HepG2 (cell line): Measurements from ENCODE around the gene CELF4. TPM values are rescaled to one million over a fixed set of nuclear protein-coding genes. Genes with fewer than 3 reads are reported as not detected.
A peak's percentile ranks its signal among the peaks of the same experiment; 100 is the strongest.

Experiments
- ATAC-seq: fragments of 200-7000 bp; cut with Tn5 transposase; 3 replicates; pipeline ENCODE4 v1.9.1; 2020; ENCODE audit warnings: mild to moderate bottlenecking, moderate library complexity
- BruUV-seq: library from RNA; stranded (reverse); fragments of 400-500 nt; replicated peaks from 2 replicates; lab custom pipeline; 2021; lab: Mats Ljungman, UMichigan
- CTCF ChIA-PET: fragments of 300-600 bp; formaldehyde crosslinking; extraction: SDS; loops from one replicate; lab custom pipeline; 2021; ENCODE audit warnings: low total read pairs, inconsistent platforms, low intra/inter-chr PET ratio; lab: Yijun Ruan, JAX
- POLR2A ChIA-PET: fragments of 350-600 bp; sonication (Branson Sonifier 250); formaldehyde crosslinking; loops from one replicate; lab custom pipeline; 2020; ENCODE audit warnings: antibody characterized with exemption, inconsistent platforms; lab: Yijun Ruan, JAX
- DNase-seq: peaks from one replicate; pipeline ENCODE4 v3.0.0-alpha.2; 2015; ENCODE audit warnings: low spot score
- FAIRE-seq: peaks from 3 replicates; lab custom pipeline; 2011; peaks lifted over from hg19 to GRCh38; lab: Jason Lieb, UNC
- H2AFZ ChIP-seq: one replicate; pipeline ENCODE4 v1.6.1; 2011; ENCODE audit warnings: low read length, inconsistent platforms
- H3K27ac ChIP-seq: fragments of 300-600 bp; 3 replicates; pipeline ENCODE4 v1.8.0; 2011; ENCODE audit warnings: mixed run types, mild to moderate bottlenecking, mixed read lengths, low read length, inconsistent platforms; ENCODE audit not compliant: insufficient read depth; ENCODE audit errors: extremely low read length
- H3K27me3 ChIP-seq, 2 experiments: fragments of 200-600 bp in 1 of 2; 2 replicates in 1 of 2; 3 replicates in 1 of 2; pipeline versions ENCODE4 v1.6.0 to v1.8.0; 2011; ENCODE audit warnings: low read length in 2 of 2, mild to moderate bottlenecking in 2 of 2, moderate library complexity in 2 of 2, inconsistent platforms in 1 of 2; ENCODE audit not compliant: insufficient read depth in 2 of 2, control insufficient read depth in 1 of 2
- H3K36me3 ChIP-seq, 2 experiments: fragments of 200-600 bp in 1 of 2; replicated peaks in 1 of 2; 2 replicates in 1 of 2; 3 replicates in 1 of 2; pipeline versions ENCODE4 v1.5.1 to v1.8.0; 2011; ENCODE audit warnings: low read length in 2 of 2, inconsistent platforms in 1 of 2; ENCODE audit not compliant: insufficient read depth in 2 of 2, control insufficient read depth in 1 of 2
- H3K4me1 ChIP-seq: 2 replicates; pipeline ENCODE4 v1.5.1; 2012; ENCODE audit warnings: low read length, inconsistent platforms; ENCODE audit not compliant: insufficient read depth
- H3K4me2 ChIP-seq: 2 replicates; pipeline ENCODE4 v1.6.0; 2011; ENCODE audit warnings: low read depth, low read length, inconsistent platforms
- H3K4me3 ChIP-seq, 3 experiments: fragments of 200-600 bp in 1 of 3; sonication (generic), shearing (Covaris generic) in 1 of 3; replicated peaks in 1 of 3; 2 replicates each; pipeline ENCODE4 v1.5.1; 2011 to 2016; ENCODE audit warnings: low read length in 3 of 3, inconsistent platforms in 2 of 3, low read depth in 2 of 3, mild to moderate bottlenecking in 2 of 3, control low read depth in 1 of 3, mixed read lengths in 1 of 3; ENCODE audit not compliant: insufficient read depth in 1 of 3
- H3K79me2 ChIP-seq: one replicate; pipeline ENCODE4 v1.6.1; 2011; ENCODE audit warnings: low read length, inconsistent platforms; ENCODE audit not compliant: insufficient read depth
- H3K9ac ChIP-seq: 2 replicates; pipeline ENCODE4 v1.6.0; 2011; ENCODE audit warnings: mild to moderate bottlenecking, low read depth, low read length, inconsistent platforms; ENCODE audit not compliant: insufficient read depth
- H3K9me3 ChIP-seq: 2 replicates; pipeline ENCODE4 v1.5.1; 2012; ENCODE audit warnings: mild to moderate bottlenecking, low read length
- H4K20me1 ChIP-seq: 2 replicates; pipeline ENCODE4 v1.6.0; 2011; ENCODE audit warnings: inconsistent platforms, mild to moderate bottlenecking, low read length, moderate library complexity; ENCODE audit not compliant: insufficient read depth
- HNF1B ChIP-seq: sonication (generic); formaldehyde crosslinking; IDR thresholded peaks from 2 replicates; pipeline ENCODE4 v1.5.1; 2020; ENCODE audit warnings: mild to moderate bottlenecking, moderate library complexity, missing genetic modification reagents
- NFATC3 ChIP-seq: sonication (generic); formaldehyde crosslinking; IDR thresholded peaks from 2 replicates; pipeline ENCODE4 v1.5.1; 2020; ENCODE audit warnings: mild to moderate bottlenecking, missing genetic modification reagents
- NRL ChIP-seq: sonication (generic); formaldehyde crosslinking; IDR thresholded peaks from 2 replicates; pipeline ENCODE4 v1.5.0; 2020; ENCODE audit warnings: missing genetic modification reagents, mild to moderate bottlenecking, moderate library complexity, borderline replicate concordance
- PLSCR1 ChIP-seq: sonication (generic); formaldehyde crosslinking; IDR thresholded peaks from 2 replicates; pipeline ENCODE4 v1.5.0; 2020; ENCODE audit warnings: missing genetic modification reagents, mild to moderate bottlenecking, borderline replicate concordance
- RERE ChIP-seq: IDR thresholded peaks from 2 replicates; pipeline ENCODE4 v1.6.1; 2016; ENCODE audit warnings: low read depth, missing genetic modification reagents, missing compliant biosample characterization
- ZFP36 ChIP-seq: fragments of 150-350 bp; IDR thresholded peaks from 2 replicates; pipeline ENCODE4 v1.6.1; 2018; ENCODE audit warnings: borderline replicate concordance, low read length, low read depth; ENCODE audit not compliant: partially characterized antibody
- ZFP91 ChIP-seq: sonication (generic); formaldehyde crosslinking; IDR thresholded peaks from 2 replicates; pipeline ENCODE4 v1.9.0; 2022; ENCODE audit warnings: missing genetic modification reagents, mild to moderate bottlenecking, borderline replicate concordance
- ZNF530 ChIP-seq: sonication (generic); formaldehyde crosslinking; IDR thresholded peaks from 2 replicates; pipeline ENCODE4 v1.5.0; 2020; ENCODE audit warnings: low read depth, mild to moderate bottlenecking, missing genetic modification reagents
- WGBS: methylation state at CpG from one replicate; pipeline ENCODE4 v1.1.6; 2017; ENCODE audit warnings: low lambda C conversion rate; 5-methylcytosine and 5-hydroxymethylcytosine counted together
- in situ Hi-C: cut with HindIII; loops from 2 replicates; pipeline ENCODE4 v1.10.0; 2017; ENCODE audit warnings: low pct_unique_long_range_greater_than_20kb; ENCODE audit not compliant: extremely low pct_ligation_motif_present
- intact Hi-C: fragments of 100-400 bp; cut with micrococcal nuclease; formaldehyde crosslinking; loops from one replicate; pipeline ENCODE4 v1.10.0; 2022; ENCODE audit not compliant: unreplicated experiment
- polyA plus RNA-seq, 8 experiments: library from polyadenylated mRNA; depleted of rRNA in 3 of 8; stranded (reverse) in 7 of 8; unstranded in 1 of 8; fragments of >200 nt; fragmentation: Illumina TruSeq in 4 of 8; extraction: Trizol in 4 of 8; gene quantifications; 2 replicates each; pipeline versions ENCODE4 v1.2.1 to v1.2.3, GENCODE V29; 2011 to 2016; ENCODE audit warnings: low read depth in 4 of 8, missing spikeins in 1 of 8, mixed read lengths in 1 of 8; ENCODE audit not compliant: insufficient read depth in 1 of 8
- total RNA-seq, 5 experiments: library from RNA; depleted of rRNA; stranded (reverse); fragments of >200 nt; fragmentation: Illumina TruSeq; extraction: Trizol; gene quantifications; 2 replicates each; pipeline ENCODE4 v1.2.3, GENCODE V29; 2016; ENCODE audit warnings: low read depth in 1 of 5

The CELF4 gene
- total and polyA plus RNA-seq, 2 of the 13 experiments (the other 11 are each of a cell fraction or from before 2014, with no cell fraction given): not detected

- TF ChIP-seq NRL: no peak
- TF ChIP-seq, all 625 proteins: peak for 0
Measured at GRCh38 chr18:37383846-37384595, 181.6 kb downstream of the CELF4 start (continued).

- in situ Hi-C loops (loop anchor here (10.0 kb wide), 1 partner anchor 92 kb away; no protein-coding TSS in a partner anchor), intact Hi-C loops (loop anchor here (10.0 kb wide), 1 partner anchor 102 kb away; no protein-coding TSS in a partner anchor)
- no peak overlapping the region for H3K9ac ChIP-seq
- H3K9me3 ChIP-seq: no peaks in the 10 kb centered on the region
- H3K27me3 ChIP-seq: peaks cover 0 to 4% of the 10 kb centered on the region in 2 experiments; a peak in 1 of 5 replicates
- H3K27ac ChIP-seq: no peak overlapping the region
- no peak for FAIRE-seq
- no peak for TF ChIP-seq ZNF530
- no peak for TF ChIP-seq RERE
- TF ChIP-seq NFATC3 (CRISPR knock-in tag): no peak
- TF ChIP-seq HNF1B (CRISPR knock-in tag): no peak
- no peak for TF ChIP-seq PLSCR1 (CRISPR knock-in tag)
- TF ChIP-seq ZFP36: no peak
- no peak for TF ChIP-seq ZFP91 (CRISPR knock-in tag)
- POLR2A ChIA-PET: no interaction called here
- H3K4me1 ChIP-seq: no peaks in the 10 kb centered on the region
- H3K79me2 ChIP-seq: no peaks in the 10 kb centered on the region
- no peak for DNase-seq
- WGBS: 4% methylated on average over 8 of the region's 8 CpGs
- no TSS peak for BruUV-seq
- H2AFZ ChIP-seq: no peak overlapping the region
- ATAC-seq: peak; percentile 72
- H3K4me2 ChIP-seq: no peak overlapping the region
- H3K4me3 ChIP-seq: no peak overlapping the region
- no peaks in the 10 kb centered on the region for H4K20me1 ChIP-seq
- CTCF ChIA-PET: no interaction called here
- H3K36me3 ChIP-seq: no peaks in the 10 kb centered on the region
Measured at GRCh38 chr18:37383036-37383785, 182.4 kb downstream of the CELF4 start.
